CD4-positive, alpha-beta T cell treated with Interleukin-6 at 100 ng/mL for 8 hours (primary cell): ENCODE data around the gene STARD5.
A peak's percentile ranks its signal among the peaks of the same experiment; 100 is the strongest.

Experiments used
- DNase-seq: peaks from one replicate; pipeline ENCODE4 v3.0.0-alpha.2; 2020; ENCODE audit warnings: mixed read lengths, low spot score

STARD5 gene

DNA sequence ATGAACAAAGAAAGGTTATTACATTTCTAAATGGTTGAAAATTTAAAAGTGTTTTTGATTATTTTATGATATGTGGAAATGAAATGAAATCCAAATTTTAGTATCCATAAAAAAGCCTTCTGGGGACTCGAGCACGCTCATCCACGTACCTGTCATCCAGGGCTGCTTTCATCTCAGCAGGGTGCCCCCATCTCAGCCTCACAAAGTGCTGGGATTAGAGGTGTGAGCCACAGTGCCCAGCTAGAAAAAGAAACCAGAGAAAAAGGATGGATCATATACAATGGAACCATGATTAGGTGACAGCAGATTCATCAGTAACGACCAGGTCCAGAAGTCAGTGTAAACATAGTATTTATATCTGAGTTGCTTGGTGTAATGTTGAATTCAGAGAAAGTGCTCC lies 49.7 kb downstream of the STARD5 start:
- no peak for DNase-seq

DNA sequence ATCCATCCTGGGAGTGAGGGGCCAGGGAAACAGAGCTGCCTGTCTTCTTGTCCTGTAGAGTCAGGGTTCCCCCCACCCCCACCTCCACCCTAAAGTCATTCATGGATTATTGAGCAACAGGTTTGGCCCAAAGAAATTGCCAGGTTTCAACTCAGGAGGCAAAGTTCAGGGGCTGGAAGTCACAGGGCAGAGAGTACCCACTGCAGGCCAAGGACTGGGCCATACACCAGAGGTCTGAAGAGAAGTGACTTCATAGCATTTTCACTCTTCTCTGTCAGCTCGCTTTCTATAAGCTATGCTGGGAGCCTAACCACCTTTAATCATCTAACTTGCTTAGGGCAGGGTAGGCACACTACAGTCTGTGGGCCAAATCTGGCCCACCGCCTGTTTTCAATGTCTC lies 50.1 kb downstream of the STARD5 start:
- DNase-seq, result no peak

DNA sequence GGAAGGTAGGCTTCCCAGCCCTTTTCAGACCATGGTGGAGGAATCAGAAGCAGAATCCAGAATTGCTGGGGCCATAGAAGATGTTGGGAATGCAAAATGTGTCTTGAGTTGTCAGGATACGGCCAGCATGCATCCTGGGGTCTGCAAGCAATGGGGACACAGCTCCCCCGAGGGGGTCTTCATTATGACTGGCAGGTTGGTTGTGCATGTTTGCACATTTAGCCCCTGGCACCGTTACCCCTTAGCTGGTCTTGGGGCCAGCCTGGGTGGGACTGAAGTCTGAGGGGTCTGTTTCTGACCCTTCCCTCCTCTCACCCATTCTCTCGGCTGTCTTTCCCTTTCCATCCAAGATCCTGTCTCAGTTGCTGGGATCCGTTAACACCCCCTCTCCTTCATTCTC lies 50.7 kb downstream of the STARD5 start:
- DNase-seq, result no peak

DNA sequence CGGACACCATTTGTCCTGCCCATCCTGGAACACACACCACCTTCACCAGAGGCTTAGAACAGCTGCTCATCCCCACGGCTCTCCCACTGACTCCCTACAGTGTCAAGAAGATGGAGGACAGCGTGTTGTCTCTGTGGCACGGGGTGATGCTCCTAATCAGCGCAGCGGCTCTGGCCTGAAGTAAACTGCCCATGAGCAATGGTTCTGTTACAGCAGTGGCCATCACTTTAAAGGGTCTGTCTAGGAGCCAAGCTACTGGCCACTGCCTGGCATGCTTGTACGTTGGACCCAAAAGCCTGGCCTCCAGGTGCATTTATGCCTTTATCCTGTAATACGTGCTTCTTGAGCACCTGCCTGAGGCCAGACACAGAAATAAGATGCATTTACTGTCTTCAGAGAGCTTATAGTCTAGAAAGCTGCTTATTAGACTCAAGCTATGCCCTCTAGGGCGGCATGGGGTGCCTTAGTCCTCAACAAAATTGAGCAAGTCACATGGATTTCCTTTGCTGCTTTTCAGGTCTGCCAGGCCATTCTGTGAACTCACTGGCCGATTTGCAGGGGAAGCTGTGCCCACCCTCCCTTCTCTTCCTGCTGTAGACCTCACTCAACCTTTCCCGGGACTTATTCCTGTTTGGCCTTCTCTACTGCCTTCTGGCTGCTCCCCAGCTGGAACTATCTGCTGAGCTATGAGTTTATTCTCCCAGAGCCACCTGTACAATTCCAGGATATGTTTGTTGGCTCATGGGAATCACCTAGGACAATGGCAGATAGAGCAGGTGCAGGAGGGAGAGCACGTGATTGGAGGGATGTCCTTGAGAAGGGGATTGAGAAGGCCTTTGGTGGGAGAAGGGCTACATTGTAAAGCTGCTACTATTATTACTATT lies 51.9 kb downstream of the STARD5 start:
- DNase-seq, result no peak

DNA sequence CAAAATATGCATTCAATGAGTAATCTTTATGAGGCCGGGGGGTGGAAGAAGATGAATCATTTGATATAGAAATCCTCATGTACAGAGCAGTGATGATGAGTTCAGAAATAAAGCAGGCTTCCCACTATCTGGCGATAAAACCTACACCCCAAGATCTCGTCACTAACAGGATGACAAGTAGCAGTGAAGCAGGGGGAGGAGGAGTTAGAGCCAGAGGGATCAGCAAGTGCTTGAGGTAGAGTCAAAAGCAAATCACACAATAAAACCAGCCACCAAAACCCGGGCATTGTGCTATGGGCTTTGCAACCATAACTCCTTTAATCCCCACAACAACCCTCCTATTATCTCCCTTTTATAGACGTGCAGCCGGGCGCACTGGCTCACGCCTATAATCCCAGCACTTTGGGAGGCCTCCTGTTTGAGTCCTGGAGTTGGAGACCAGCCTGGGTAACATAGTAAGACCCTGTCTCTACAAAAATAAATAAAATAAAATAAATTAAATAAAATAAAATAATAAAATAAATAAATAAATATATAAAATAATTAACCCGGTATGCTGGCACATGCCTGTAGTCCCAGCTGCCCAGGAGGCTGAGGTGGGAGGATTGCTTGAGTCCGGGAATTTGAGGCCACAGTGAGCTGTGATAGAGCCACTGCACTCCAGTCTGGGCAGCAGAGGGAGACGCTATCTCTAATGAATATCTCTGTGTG lies 53.0 kb downstream of the STARD5 start:
- no peak for DNase-seq

DNA sequence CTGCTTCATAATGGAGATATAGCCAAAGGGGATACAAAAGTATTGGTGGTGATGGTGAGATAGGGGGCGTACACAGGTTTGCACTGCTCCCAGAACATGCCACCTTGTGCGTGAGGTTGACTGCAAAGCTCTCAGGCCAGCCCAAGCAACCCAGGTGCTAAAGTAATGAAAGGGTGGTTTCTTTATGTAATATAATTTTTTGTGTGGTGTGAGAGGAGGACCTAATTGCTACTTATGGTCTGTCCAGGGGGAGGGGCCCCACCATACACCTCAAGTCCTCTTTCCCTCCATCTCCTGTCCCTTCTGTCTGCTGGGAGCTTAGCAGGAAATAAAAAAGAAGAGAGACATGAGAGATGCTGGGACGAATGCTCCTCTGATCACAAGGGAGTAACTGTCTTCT lies 53.8 kb downstream of the STARD5 start:
- no peak for DNase-seq

DNA sequence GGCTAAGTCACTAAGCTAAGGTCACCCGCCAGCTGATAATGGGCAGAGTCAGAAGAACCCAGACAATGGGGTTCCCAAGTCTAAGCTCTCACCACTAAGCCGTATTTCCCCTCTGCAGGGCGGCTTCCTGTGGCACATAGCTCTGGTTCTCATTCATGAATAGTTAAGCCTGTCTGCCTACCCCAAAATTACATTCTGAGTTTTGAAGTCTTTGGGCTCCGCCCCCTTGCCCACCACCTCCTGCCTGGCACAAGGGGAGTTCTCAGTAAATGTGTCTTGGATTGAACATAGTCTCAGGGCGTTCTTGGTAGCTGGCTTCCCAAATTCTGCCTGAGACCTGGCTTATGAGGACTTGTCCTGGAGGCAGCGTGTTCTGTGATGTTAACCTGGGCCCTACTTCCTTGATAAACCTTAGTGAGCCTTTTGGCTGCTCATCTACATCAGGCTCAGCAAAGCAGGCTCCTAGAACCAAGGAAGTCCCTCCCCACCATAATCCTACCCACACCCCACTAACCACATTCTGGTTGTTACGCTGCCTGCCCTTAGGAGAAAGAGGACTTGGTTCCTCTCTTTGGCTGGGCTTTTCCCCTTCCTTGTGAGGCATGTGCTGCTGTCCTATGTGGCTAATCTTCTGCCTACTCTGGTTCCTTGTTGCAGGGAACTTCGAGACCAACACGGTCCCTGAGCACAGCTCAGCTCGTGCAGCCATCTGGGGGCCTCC lies 54.9 kb downstream of the STARD5 start:
- DNase-seq, result no peak

DNA sequence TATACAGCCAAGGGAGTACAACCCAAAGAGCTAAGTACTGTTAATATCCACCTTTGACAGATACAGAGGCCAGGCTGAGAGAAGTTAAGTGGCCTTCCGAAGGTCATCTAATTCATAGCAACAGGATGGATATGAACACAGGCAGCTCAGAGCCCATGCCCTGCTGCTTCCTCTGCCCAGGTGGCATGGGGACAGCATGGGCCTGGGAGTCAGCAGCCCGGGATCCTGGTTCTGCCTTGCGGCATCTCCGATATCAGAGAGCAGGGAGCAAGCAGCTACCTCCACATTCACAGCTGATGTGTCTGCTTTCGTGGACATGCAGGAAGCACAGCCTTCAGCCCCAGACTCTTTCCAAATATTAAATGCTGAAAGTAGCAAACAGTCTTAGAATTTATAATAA lies 55.6 kb downstream of the STARD5 start:
- DNase-seq, result no peak

DNA sequence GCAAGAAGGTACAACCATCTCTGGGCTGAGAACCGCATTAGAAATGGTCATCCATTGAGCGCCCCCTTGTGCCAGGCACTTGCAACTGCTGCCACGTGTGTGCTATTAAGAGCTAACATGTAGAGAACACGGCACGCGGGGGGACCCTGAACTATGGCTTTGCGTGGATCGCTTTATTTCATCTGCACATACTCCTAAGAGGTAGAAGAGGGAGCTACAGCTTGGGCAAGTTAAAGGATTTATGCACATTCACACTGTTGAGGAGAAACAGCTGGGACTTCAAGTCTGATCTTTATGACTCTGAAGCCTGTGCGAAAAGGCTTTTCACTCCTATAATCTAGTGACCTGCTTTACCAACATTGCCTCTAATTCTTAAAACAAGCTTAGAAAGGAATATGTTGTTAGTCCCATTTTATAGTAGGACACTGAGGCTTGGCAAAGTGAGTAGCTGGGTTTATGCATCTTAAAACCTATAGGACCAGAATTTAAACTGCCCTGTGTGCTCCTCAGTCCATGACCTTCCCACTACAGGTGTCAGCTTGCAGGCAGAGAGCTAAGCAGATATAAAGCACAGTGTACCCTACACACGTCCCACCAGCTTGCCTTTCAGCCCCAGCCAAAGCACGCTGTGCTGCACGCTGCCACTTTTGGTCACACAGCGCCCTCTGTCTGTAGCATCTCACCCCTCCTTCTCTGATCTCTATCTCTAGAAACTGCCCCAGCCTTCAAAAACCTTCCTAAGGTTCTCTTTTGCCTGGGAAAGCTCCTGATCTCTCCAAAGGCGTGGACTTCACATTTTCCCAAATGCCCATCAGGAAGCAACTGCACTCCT lies 57.8 kb downstream of the STARD5 start:
- DNase-seq, result peak; percentile 80

DNA sequence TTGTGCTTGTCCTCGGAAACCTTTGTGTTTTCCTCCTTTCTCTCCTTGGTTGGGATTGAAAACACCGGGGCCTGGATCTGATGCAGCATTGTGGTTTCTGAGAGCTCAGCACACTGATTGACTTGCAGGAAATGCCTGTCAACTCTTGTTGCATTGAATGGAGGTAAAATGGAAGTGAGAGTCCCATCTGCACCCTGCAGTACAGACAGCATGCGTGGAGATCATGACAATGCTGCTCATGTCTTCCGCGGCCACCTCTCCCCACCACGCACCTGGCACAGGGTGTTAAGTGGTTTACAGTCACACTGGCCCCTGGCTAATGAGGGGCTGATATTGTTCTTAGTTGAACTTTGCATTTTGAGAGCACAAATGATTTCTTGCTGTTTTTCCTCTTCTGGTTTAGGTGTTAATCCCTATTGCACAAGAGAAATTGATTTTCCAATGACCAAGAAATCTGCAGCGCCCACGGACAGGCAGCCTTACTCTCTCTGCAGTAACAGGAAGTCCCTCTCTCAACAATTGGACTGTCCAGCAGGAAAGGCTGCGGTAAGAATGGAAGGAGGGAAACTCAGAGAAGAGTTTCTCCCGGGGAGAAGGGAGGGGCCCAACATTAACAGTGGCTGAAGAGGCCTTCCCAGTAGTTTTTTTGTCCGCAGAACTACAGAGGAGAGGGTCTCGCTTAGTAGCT lies 58.5 kb downstream of the STARD5 start:
- no peak for DNase-seq

DNA sequence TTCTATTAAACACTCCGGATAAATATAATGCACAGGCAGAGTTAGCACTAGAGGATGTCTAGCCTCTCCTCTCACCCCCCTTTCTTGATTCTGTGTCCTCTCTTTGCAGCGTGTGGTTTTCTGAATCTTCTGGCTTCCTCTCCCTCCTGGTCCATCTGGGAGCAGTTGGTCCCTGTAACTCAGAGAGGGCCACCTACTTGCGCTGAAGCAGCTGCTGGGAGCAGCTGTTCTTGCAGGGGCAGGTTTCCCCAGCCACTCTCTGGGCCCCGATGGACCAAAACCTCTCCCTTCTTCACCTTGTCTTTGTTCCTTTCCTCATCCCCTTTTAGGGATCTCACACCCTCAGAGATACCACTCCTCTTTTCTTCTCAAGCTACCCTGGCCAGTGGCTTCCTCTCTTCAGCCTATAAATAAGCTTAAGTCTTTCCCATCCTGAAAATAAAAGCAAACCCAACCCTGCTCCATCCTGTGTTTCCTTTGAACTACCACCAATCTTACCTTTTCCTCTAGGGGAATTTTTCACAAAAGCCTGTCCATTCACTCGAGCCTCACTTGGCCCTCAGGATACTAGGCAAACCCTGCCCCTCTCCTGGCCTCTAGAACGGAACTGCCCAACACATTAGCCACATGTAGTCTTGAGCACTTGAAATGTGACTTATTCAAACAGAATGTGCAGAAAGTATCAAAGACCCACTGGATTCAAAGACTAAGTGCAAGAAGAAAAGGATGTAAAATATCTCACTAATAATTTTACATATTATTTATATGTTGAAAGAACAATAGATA lies 59.7 kb downstream of the STARD5 start:
- no peak for DNase-seq

DNA sequence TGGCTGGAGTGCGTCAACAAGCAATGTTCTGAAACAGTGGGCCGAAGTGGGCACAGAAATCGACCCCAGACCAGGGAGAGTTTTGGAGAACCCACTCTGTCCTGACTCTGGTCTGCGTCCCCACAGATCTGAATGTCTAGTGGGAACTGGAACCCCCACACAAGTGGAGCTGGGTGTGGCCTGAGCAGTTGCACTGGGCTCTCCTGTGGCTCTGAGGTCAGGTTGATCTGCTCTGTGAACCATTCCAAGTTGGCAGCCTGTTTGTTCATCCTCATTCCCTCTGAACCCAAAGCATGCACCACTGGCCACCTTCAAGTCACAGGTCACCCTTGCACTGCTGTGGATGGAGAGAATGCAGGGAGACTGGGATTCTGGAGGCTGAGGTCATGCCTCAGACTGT lies 60.5 kb downstream of the STARD5 start:
- no peak for DNase-seq

DNA sequence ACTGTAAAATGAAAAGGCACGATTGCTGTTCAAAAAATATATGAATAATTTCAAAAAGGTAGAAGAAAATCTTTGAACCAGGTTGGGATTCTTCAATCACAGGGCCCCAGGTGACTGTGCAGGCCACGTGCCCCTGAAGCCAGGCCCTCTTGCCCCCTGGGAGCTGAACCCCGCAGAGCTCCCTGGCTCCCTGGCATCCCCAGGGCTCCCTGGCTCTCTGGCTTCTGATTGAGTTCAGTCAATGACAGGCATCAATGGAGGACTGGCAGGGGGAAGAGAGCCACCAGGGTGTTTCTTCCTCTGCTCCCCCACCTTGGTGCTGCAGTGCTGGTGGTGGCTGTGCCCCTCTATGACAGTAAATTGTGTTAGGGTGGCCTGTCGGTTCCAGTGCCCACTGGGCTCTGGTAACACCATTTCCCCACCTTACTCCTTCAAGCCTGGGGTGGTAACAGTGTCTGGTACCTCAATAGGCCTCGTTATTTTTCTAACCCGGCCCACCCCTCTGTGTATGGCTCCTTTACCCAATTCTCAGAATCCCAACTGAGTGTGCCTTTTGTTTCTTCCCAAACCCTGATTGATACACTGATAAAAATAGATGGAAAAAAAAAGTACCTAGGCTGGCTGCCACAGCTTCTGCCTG lies 62.6 kb downstream of the STARD5 start:
- DNase-seq, result no peak

DNA sequence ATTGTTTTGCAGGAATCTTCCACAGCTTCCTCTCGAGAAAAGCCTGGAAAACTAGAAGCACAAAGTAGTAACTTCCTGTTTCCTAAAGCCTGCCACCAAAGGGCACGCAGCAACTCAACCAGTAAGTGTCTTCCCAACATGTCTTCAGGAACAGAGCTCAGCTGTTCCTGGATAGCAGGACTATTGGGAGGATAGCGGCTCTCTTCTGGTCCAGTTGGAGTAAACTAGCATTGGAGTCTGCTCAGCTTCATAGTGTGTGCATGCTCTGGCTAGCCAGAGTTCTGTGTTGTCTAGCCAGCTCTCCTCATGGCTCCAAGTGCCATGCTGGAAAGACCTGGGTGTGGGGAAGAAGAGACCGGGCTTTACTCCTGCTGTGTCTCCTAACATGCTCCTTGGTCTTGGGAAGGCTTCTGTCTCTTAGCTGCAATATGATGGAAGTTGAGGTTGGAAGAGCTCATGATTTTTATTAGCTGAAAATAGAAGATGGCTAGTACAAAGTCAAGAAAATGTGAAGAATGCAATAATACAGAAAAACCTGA lies 64.1 kb downstream of the STARD5 start:
- no peak for DNase-seq
